Measurements from ENCODE around the gene PCSK9.

Gene PCSK9

DNA sequence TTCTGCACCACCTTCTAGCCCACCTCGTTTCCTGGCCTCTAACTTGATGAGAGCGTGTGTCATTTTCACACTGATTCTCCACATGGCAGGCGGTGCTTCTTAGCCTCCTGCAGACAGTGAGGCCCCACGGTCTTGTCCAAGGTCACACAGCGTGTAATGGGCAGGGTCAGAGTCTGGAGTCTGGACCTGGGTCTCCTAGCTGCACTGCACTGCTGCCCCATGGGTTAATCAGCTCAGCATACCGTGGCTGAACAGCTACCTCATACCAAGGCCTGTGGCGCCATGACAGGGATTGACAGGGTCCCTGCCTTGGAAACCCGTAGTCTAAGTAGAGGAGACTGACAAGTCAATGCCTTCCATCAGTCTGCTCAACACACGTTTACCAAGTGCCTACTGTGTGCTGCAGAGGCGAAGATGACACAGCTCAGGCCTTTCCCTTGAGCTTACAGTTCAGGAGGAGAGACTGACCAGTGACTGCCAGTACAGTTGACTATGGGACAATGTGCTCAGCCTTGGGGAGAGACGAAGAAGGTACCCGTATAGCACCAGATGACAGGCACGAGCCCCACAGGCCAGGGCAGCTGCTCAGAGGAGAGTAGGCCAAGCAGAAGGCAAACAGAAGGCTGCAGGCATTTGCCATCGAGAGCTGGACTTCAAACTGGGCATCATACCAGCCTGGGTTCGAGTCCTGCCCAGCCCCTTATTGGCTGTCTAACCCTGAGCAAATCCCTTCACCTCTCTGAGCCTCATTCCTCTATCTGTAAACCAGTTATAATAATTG, 5.5 kb downstream of the PCSK9 start:
- no peak for DNase-seq

DNA sequence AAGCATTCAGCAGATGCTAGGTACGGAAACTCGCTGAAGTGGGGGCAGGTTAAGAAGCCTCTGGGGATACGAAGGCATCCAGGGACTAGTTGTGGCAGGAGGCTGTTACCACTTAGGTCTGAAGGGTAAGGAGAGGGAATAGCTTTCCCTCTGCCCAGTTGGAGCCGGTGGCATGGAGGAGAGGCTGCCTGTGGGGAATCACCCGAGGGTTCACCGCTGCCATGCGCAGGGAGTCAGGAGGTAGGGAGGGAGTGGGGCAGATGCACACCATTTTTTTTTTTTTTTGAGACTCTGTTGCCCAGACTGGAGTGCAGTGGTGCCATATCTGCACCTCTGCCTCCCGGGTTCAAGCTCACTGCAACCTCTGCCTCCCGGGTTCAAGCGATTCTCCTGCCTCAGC, 6.1 kb downstream of the PCSK9 start:
- DNase-seq: no peak

DNA sequence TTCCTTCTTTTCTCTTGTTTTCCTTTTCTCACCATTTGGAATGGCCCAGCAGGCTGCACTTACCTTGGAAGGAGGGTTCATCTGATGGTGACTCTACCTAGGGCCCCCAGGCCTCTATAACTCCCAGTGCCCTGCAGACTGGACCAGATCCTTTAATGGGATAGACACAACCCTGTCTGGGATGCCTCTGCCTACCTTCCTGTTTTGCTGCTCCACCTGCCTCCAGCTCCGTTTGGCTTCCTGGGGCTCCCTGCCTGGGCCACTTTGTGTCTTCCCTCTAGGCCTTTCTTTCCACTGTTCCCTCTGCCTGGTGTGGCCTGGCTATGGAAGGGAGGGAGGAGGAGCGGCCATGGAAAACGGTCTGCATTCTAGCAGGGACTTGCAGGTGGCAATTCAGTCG, 7.5 kb downstream of the PCSK9 start:
- no peak for DNase-seq

DNA sequence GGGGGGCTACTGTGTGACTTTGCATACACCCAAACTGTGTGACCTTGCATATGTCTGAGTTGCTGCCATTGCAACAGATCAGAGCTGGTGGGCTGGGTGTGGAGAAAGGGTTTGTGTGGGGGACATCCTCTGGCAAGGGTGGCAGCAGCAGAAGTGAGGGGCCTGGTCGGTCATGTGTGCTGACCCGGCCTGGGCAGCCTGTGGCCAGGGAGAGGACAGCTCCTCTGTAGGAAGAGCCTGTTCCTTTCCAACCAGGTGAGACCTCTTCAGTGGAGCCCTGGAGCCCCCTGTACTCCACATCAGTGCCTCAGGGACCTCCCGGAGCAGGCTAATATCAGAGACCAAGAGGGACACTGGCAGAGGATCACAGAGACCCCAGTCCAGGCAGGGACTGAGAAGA, 8.3 kb downstream of the PCSK9 start:
- DNase-seq: no peak

DNA sequence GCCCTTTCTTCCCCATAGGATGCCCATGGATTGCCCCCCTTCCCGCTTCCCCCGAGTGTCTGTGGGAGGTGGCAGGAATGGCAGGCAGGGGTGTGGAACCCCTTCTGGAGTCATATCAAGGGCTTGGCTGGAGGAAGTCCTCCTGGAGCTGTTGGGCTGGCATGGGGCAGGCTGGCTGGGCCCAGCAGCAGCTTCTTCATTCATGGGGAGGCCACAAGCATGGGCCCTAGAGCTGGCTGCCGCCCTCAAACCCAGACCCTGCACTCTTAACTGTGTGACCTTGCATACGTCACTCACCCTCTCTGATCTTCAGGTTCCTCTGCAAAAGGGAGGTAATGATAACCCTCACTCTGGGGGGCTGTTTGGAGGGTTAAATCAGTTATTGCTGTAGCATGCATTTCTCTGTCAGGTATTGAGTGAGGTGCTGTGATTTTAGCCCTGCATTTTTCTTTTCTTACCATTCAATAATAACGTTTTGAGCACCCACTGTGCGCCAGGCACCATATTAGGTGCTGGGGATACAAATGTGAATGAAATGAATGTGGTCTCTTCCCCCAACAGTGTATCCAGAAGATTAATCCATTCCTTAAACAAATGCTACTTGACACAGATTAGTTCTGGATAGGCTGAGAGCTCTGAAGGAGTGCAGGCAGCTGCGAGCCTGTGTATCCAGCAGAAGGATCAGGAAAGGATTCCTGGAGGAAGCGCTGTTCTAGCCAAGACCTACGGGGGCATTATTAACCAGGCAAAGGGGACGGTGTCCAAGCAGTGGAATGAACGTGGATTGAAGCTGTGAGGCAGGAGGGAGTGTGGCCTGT, 9.3 kb downstream of the PCSK9 start:
- DNase-seq: no peak

DNA sequence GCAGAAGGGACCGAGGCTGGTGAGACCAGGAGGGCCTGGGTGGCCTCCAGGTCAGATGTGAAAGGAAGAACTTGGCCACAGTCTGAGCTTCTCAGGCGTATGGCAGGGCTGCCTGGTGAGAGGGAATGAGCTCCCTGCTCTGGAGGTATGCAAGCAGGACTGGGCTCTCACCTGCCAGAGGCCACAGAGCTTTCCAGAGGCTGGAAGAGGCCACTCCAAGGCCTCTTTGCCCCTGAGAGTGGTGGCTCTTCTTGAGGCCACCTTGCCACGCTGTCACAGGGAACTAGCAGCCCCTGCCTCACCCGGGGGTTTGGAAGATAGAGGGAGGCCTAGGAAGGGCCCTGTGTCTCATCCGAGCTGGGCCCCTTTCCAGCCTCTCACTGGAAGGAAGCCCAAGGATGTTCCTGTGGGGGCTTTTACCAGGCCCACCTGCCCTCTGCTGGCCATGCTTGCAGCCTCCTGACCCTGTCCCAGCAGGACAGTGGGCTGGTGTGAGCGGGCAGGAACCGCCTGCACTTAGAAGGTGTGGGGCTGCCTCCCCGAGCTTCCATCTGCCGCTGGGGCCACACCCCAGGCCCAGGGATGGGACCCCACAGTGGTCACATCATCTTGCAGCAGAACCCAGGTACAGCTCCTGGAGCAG, 10.0 kb downstream of the PCSK9 start:
- DNase-seq: no peak

DNA sequence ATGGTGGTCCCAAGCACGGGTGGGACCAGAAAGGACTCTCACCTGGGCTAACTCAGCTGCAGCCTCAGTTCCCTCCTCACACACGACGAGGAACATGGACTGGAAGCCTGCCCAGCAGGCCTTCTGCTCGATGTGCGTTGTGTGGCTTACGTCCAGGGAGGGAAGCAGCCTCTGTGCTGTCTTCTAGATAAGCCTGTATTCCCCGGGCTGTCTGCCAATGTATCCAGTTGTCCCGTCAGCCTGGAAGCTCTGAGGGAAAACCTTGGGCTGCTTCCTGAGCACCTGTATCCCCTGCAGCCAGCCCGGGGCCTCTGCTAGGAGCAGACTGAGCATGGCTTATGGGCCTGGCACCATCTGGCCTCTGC, 10.5 kb downstream of the PCSK9 start:
- peak; percentile 58 for DNase-seq

DNA sequence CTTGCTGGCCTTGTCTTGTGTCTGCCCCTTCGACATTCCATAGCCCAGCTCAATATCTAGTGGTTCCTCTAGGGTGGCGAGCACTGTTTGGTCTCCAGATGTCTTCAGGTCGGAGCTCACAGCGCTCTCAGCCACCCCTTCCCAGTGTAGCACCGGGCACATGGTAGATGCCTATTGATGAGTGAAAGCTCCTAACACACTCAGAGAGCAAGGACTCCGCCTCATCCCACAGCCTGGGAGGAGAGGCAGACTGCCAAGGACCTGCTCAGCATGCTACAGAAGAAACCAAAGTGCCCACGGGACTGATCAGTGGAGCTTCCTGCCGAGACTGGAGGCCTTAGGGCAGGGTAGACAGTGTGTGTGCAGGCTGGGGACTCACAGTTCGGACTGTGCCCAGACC, 10.9 kb downstream of the PCSK9 start:
- no peak for DNase-seq

DNA sequence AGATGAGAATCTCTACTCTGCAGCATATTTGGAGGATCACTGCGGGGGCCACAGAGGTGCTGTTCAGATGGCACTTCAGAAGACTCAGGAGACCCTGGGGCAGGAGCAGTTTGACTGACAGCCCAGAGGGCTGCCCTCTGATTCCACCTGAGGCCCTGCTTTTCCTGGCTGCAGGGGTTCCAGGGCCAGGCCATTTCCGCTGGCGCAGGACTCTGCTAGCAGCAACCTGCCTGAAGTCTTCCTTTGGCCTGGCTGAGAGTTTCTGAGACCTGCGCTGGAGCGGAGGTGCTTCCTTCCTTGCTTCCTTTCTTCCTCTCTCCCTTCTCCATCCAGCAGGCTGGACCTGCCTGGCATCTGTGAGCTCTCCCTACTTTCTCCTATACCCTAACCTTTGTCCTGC, 11.8 kb downstream of the PCSK9 start:
- no peak for DNase-seq

DNA sequence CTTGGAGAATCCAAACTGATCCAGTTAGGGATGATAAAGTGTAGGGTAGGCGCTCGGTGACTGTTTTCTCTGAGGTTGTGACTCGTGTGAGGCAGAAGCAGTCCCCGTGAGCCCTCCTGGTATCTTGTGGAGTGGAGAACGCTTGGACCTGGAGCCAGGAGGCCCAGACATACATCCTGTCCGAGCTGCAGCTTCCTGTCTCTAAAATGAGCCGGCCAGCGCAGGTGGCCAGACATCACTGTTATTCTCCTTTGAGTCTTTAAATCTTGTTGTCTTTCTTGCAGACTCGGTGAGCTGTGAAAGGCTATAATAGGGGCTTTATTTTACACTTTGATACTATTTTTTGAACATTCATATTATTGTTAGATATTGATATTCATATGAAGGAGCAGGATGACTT, 12.3 kb downstream of the PCSK9 start:
- no peak for DNase-seq

DNA sequence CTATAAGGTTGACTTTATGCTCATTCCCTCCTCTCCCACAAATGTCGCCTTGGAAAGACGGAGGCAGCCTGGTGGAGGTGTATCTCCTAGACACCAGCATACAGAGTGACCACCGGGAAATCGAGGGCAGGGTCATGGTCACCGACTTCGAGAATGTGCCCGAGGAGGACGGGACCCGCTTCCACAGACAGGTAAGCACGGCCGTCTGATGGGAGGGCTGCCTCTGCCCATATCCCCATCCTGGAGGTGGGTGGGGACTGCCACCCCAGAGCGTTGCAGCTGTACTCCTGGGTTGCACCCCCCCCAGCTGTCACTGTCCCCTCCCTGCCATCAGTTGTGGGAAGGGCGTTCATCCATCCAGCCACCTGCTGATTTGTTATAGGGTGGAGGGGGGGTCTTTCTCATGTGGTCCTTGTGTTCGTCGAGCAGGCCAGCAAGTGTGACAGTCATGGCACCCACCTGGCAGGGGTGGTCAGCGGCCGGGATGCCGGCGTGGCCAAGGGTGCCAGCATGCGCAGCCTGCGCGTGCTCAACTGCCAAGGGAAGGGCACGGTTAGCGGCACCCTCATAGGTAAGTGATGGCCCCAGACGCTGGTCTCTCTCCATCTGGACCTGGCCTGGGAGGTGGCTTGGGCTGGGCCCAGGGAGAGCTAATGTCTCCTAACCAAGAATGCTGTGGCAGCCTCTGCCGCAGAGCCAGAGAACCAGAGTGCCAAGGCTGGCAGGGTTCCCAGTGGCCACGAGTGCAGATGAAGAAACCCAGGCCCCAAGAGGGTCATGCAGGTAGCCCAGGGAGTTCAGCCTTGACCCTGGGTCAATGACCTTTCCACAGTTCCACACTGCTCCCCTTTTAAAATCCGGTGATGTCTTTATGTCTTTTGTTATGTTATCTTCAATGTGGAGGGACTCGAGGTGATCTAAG, 13.1 kb downstream of the PCSK9 start:
- no peak for DNase-seq

DNA sequence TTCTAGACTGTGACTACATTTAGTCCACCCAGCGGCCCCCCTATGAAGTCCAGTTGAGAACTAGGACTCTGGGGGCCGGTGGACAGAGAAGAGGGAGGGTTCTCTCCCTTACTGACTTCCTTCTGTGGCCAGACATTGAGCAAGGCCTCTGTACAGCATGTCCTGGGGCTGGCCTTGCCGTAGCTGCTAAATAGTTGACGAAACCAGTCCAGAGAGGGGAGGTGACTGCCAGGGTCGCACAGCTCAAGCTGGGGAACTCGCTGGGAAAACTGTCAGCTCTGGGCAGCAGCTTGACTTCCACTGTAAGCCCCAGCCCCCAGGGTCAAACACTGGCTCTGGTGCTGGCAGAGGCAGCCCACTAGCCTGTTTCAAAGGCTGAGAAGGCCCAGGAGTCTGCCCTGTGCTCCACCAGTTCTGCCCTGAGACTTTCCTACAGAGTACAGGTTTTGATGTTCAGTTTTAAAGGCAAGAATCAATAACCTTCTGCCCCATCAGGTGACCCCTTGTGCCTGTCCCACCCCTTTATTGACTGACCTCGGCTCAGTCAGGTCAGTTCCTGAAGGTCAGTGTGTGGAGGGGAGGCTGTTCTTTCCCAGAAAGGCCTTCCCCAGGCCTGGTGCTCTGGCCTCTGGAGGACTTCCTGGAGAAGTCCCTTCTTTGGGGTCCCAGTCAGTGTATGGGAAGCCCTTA, 14.1 kb downstream of the PCSK9 start:
- no peak for DNase-seq

DNA sequence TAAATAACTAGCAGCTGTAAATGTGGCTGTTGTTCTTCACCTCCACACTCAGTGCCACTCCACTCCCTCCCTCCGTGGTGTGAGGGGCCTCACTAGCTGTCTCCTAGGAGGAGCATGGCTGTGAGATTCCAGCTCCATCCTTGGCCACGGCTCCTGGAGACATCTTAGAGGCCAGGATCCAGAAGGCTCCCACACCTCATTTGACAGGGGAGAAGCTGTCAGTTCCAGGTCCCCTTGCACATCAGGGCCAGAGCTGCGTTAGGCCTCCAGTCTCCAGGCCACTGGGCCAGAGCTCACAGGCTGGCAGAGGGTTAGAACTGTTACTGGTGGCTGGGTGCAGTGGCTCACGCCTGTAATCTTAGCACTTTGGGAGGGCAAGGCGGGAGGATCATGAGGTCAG, 15.0 kb downstream of the PCSK9 start:
- DNase-seq: no peak

DNA sequence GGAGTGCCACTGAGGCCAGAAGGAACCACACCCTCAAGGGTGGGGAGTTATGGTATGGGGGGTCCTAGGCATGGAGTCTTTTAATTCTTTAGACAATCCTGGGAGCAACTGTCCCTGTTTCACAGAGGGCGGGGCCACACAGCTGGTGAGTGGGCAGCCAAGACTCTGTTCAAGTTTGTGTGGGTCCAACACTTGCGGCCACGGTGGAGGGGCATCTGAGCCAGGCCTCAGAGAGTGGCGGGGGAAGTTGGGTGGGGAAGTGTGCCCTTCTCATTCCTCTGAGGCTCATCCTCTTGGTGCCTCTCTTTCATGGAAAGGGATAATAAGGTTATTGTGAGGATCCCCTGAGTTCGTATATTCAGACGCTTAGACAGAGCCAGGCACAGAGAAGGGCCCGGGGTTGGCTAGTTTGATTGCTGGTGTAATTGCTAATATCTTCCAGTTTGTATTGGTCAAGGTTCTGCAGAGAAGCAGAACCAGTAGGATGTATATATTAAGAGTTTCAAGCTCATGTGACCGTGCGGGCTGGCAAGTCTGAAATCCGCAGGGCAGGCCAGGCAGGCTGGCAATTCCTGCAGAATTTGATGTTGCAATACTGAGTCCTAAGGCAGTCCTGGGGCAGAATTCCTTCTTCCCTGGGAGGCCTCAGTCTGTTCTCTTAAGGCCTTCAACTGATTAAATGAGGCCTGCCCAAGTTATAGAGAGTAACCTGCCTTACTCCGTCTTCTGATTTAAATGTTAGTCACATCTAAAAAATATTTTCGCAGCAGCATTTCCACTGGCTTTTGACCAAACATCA, 15.9 kb downstream of the PCSK9 start:
- DNase-seq: no peak

DNA sequence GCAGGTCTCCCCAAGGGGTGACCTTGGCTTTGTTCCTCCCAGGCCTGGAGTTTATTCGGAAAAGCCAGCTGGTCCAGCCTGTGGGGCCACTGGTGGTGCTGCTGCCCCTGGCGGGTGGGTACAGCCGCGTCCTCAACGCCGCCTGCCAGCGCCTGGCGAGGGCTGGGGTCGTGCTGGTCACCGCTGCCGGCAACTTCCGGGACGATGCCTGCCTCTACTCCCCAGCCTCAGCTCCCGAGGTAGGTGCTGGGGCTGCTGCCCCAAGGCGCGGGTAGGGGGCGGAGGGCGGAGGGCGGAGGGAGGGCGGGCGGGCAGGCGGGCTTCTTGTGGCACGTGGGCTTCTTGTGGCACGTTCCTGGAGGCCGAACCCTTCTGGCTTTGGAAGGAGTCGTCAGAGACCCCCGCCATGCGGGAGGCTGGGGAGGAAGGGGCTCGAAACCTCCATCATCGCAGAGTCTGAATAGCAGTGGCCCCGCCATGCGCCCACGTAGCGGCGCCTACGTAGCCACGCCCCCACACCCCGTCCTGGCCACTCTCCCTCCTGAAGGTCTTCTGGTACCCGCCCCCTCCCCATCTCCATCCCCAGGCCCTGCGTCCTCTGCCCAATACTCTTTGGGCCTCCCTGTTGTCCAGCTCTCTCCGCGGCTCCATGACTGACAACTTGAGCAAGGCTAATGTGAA, 16.7 kb downstream of the PCSK9 start:
- no peak for DNase-seq

DNA sequence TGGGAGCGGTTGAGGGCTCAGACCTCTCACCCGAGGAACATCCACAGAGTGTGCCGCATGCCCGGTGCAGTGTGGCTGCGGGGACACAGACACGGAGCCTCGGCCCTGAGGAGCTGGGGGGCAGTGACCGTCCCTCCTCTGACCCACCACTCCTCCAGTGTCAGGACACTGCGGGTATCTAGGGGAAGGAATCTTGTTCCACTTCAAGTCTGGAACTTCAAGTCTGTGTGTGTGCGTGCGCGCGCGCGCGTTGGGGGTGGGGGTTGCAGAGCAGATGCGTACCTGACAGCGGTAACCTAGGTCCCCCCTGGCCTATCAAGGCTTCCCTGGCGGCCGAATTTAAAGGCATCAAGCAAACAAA, 17.3 kb downstream of the PCSK9 start:
- no peak for DNase-seq

DNA sequence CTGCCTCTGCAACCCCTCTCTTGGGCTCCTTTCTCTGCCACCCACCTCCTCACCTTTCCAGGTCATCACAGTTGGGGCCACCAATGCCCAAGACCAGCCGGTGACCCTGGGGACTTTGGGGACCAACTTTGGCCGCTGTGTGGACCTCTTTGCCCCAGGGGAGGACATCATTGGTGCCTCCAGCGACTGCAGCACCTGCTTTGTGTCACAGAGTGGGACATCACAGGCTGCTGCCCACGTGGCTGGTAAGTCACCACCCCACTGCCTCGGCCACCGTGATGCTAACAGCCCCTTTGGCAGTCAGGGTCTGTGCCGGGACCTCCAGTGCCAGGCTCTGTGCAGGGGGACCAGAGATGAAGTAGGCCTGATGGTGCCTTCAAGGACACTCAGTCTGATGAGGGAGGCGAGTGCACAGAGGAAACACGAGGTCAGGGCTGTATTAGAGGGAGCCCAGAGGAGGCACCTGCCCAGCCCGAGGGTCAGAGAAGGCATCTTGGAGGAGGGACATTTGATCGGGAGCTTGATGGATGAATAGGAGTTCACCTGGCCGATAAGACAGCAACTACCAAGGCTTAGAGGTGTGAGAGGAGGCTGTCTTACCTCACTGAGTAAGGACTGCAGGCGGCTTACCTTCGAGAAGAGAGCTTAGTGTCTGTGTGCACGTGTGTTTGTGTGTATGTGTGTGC, 18.1 kb downstream of the PCSK9 start:
- DNase-seq: no peak

DNA sequence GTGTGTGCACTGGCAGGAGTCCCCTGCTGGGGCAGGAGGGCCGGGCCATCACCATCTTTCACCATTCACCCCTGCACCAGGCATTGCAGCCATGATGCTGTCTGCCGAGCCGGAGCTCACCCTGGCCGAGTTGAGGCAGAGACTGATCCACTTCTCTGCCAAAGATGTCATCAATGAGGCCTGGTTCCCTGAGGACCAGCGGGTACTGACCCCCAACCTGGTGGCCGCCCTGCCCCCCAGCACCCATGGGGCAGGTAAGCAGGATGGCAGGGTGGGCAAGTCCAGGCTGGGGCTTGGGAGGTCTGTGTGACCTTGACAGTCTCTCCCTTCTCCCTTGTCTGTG, 18.6 kb downstream of the PCSK9 start:
- no peak for DNase-seq

DNA sequence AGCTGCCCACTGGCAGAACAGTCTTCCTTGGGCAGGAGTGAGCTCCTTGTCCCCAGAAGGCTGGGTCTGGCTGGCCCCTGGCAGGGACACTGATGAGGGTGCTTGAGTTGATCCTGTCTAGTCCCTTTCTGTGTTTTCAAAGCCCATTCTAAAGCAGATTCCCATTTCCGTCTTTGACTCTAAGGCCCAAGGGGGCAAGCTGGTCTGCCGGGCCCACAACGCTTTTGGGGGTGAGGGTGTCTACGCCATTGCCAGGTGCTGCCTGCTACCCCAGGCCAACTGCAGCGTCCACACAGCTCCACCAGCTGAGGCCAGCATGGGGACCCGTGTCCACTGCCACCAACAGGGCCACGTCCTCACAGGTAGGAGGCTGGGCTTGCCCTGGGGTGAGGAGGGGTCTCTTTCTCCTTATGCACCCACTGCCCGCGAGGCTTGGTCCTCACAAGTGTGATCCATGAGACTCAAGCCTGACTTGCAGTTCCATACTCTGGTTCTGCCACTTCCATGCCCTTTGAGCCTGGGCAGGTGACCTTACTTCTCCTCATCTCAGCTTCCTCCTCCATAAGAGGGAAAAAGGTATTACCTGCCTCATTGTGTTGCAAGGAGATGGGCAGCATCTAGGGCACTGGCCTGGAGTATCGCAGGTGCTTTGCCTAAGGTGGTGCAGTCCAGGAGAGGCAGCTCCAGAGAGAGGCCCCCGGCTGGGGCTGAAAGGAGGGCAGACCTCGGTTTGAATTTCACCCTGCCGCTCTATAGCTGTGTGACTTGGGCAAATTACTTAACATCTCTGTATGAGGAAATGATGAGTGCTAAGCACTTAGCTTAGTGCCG, 20.2 kb downstream of the PCSK9 start:
- no peak for DNase-seq
